HCT116 (cell line): ENCODE measurements around the gene PRKAA1. TPM values are rescaled to one million over a fixed set of nuclear protein-coding genes. Genes with fewer than 3 reads are reported as not detected.

Source experiments
- ATAC-seq: fragments of 200-7000 bp; cut with Tn5 transposase; 2 replicates; pipeline ENCODE4 v1.9.1; 2020; ENCODE audit warnings: mild to moderate bottlenecking, moderate library complexity
- BruUV-seq: library from RNA; stranded (reverse); fragments of 400-500 nt; replicated peaks from 2 replicates; lab custom pipeline; 2021; lab: Mats Ljungman, UMichigan
- CTCF ChIA-PET: fragments of 300-600 bp; sonication (Branson Sonifier 250); formaldehyde crosslinking; loops from one replicate; lab custom pipeline; 2021; ENCODE audit warnings: antibody characterized with exemption; lab: Charles Lee
- POLR2A ChIA-PET: fragments of 300-600, 350-600 bp; sonication (Branson Sonifier 250); formaldehyde crosslinking; loops from one replicate; lab custom pipeline; 2021; ENCODE audit warnings: antibody characterized with exemption; lab: Charles Lee
- RAD21 ChIA-PET, 2 experiments: fragments of 300-600 bp; sonication (Branson Sonifier 250); formaldehyde crosslinking; loops; one replicate each; lab custom pipeline; 2023; ENCODE audit warnings: low total read pairs in 2 of 2; ENCODE audit not compliant: uncharacterized antibody in 2 of 2, unreplicated experiment in 2 of 2, low non-redundant PET in 1 of 2; lab: Charles Lee
- DNase-seq: peaks from one replicate; pipeline ENCODE4 v3.0.0-alpha.2; 2010; ENCODE audit warnings: low read depth, low spot score
- H2AFZ ChIP-seq: fragments of 200-600 bp; shearing (Covaris generic), sonication (generic); 2 replicates; pipeline ENCODE4 v1.6.1; 2017; ENCODE audit warnings: low read depth, mixed run types, mixed read lengths, antibody characterized with exemption, low read length; ENCODE audit not compliant: poor library complexity, severe bottlenecking
- H3K27ac ChIP-seq: 2 replicates; pipeline ENCODE4 v1.5.1; 2012; ENCODE audit warnings: low read depth, low read length
- H3K27me3 ChIP-seq: fragments of 200-600 bp; sonication (generic); 2 replicates; pipeline ENCODE4 v1.6.1; 2016; ENCODE audit warnings: mixed run types, low read length, mixed read lengths; ENCODE audit not compliant: insufficient read depth
- H3K36me3 ChIP-seq, 2 experiments: fragments of 200-500 bp in 1 of 2; fragments of 200-600 bp in 1 of 2; sonication (Bioruptor generic) in 1 of 2; sonication (generic) in 1 of 2; 2 replicates each; pipeline versions ENCODE4 v1.5.1 to v1.6.1; 2014 to 2016; ENCODE audit warnings: low read length in 2 of 2, inconsistent platforms in 1 of 2, mixed read lengths in 1 of 2, mixed run types in 1 of 2; ENCODE audit not compliant: insufficient read depth in 2 of 2, control insufficient read depth in 1 of 2
- H3K4me1 ChIP-seq, 2 experiments: fragments of 200-600 bp in 1 of 2; sonication (generic) in 1 of 2; 2 replicates each; pipeline versions ENCODE4 v1.5.1 to v1.6.1; 2012 to 2017; ENCODE audit warnings: low read length in 2 of 2, inconsistent platforms in 1 of 2, mild to moderate bottlenecking in 1 of 2, mixed read lengths in 1 of 2, mixed run types in 1 of 2, moderate library complexity in 1 of 2; ENCODE audit not compliant: insufficient read depth in 2 of 2, control insufficient read depth in 1 of 2
- H3K4me2 ChIP-seq: fragments of 200-600 bp; sonication (generic); 2 replicates; pipeline ENCODE4 v1.6.1; 2017; ENCODE audit warnings: mixed run types, low read length, mixed read lengths
- H3K4me3 ChIP-seq, 2 experiments: fragments of 200-600 bp in 1 of 2; sonication (generic) in 1 of 2; replicated peaks in 1 of 2; 2 replicates each; pipeline ENCODE4 v1.5.1; 2011 to 2016; ENCODE audit warnings: low read length in 2 of 2, control low read depth in 1 of 2, low read depth in 1 of 2, mild to moderate bottlenecking in 1 of 2, mixed read lengths in 1 of 2, mixed run types in 1 of 2
- H3K79me2 ChIP-seq: fragments of 200-600 bp; sonication (generic); 2 replicates; pipeline ENCODE4 v1.6.1; 2017; ENCODE audit warnings: mild to moderate bottlenecking, mixed run types, low read length, moderate library complexity, mixed read lengths; ENCODE audit not compliant: insufficient read depth
- H3K9ac ChIP-seq: fragments of 200-600 bp; sonication (generic); 2 replicates; pipeline ENCODE4 v1.6.1; 2016; ENCODE audit warnings: low read length, mixed read lengths
- H3K9me2 ChIP-seq: fragments of 200-600 bp; sonication (generic), shearing (Covaris generic); 2 replicates; pipeline ENCODE4 v1.6.1; 2017; ENCODE audit warnings: mixed run types, mild to moderate bottlenecking, moderate library complexity; ENCODE audit not compliant: insufficient read depth
- H3K9me3 ChIP-seq, 2 experiments: fragments of 200-500 bp in 1 of 2; fragments of 200-600 bp in 1 of 2; sonication (Bioruptor generic) in 1 of 2; sonication (generic) in 1 of 2; 2 replicates each; pipeline ENCODE4 v1.6.1; 2014 to 2017; ENCODE audit warnings: low read length in 2 of 2, mixed read lengths in 2 of 2, inconsistent platforms in 1 of 2, low read depth in 1 of 2, mild to moderate bottlenecking in 1 of 2, mixed run types in 1 of 2, moderate library complexity in 1 of 2; ENCODE audit not compliant: control insufficient read depth in 1 of 2, insufficient read depth in 1 of 2
- H4K20me1 ChIP-seq: fragments of 200-600 bp; sonication (generic), shearing (Covaris generic); 2 replicates; pipeline ENCODE4 v1.6.1; 2017; ENCODE audit warnings: mixed run types, mild to moderate bottlenecking, moderate library complexity; ENCODE audit not compliant: insufficient read depth
- CBX3 ChIP-seq: IDR thresholded peaks from 2 replicates; pipeline ENCODE4 v1.6.1; 2012; ENCODE audit warnings: low read depth
- EGR1 ChIP-seq: IDR thresholded peaks from 2 replicates; pipeline ENCODE4 v1.6.1; 2012; ENCODE audit warnings: low read depth
- ELF1 ChIP-seq: IDR thresholded peaks from 2 replicates; pipeline ENCODE4 v1.6.1; 2012; ENCODE audit warnings: low read depth, borderline replicate concordance
- EZH2 ChIP-seq: fragments of 200-600 bp; sonication (generic); IDR thresholded peaks from 2 replicates; pipeline ENCODE4 v1.6.1; 2017; ENCODE audit warnings: antibody characterized with exemption, mixed run types
- FOSL1 ChIP-seq: IDR thresholded peaks from 2 replicates; pipeline ENCODE4 v1.6.1; 2012; ENCODE audit warnings: low read depth
- JUND ChIP-seq: IDR thresholded peaks from 2 replicates; pipeline ENCODE4 v1.6.1; 2012
- POLR2A ChIP-seq: IDR thresholded peaks from 2 replicates; pipeline ENCODE4 v1.7.0; 2011; ENCODE audit warnings: borderline replicate concordance; ENCODE audit not compliant: insufficient read depth, insufficient read length; ENCODE audit errors: extremely low read depth
- POLR2AphosphoS5 ChIP-seq: IDR thresholded peaks from 2 replicates; pipeline ENCODE4 v1.6.1; 2011; ENCODE audit warnings: mild to moderate bottlenecking, low read depth, low read length, moderate library complexity
- RAD21 ChIP-seq: IDR thresholded peaks from 2 replicates; pipeline ENCODE4 v1.6.1; 2012; ENCODE audit warnings: low read depth, mild to moderate bottlenecking
- SIN3A ChIP-seq: IDR thresholded peaks from 2 replicates; pipeline ENCODE4 v1.6.1; 2012; ENCODE audit warnings: low read depth
- SP1 ChIP-seq: IDR thresholded peaks from 2 replicates; pipeline ENCODE4 v1.6.1; 2012; ENCODE audit warnings: low read depth
- SRF ChIP-seq: IDR thresholded peaks from 2 replicates; pipeline ENCODE4 v1.6.1; 2012; ENCODE audit warnings: low read depth
- TCF7L2 ChIP-seq: IDR thresholded peaks from 2 replicates; pipeline ENCODE4 v1.7.0; 2011; ENCODE audit warnings: borderline replicate concordance, inconsistent platforms; ENCODE audit not compliant: insufficient read depth, insufficient read length; ENCODE audit errors: extremely low read depth
- YY1 ChIP-seq: IDR thresholded peaks from 2 replicates; pipeline ENCODE4 v1.6.1; 2011; ENCODE audit warnings: low read length, low read depth, moderate library complexity, mild to moderate bottlenecking; ENCODE audit not compliant: insufficient replicate concordance; ENCODE audit errors: extremely low read depth
- ZBTB33 ChIP-seq: IDR thresholded peaks from 2 replicates; pipeline ENCODE4 v1.6.1; 2011; ENCODE audit warnings: mild to moderate bottlenecking, low read length, moderate library complexity; ENCODE audit not compliant: insufficient replicate concordance; ENCODE audit errors: extremely low read depth
- ZFX ChIP-seq: fragments of 450-650 bp; IDR thresholded peaks from 2 replicates; pipeline ENCODE4 v1.6.1; 2017
- ZNF274 ChIP-seq: fragments of 200-500 bp; sonication (Bioruptor generic); IDR thresholded peaks from 2 replicates; pipeline ENCODE4 v1.6.1; 2014; ENCODE audit warnings: mild to moderate bottlenecking, low read depth, low read length, inconsistent platforms
- intact Hi-C: fragments of 100-400 bp; cut with micrococcal nuclease; formaldehyde crosslinking; loops from 2 replicates; pipeline ENCODE4 v1.10.0; 2022
- total RNA-seq: library from RNA; stranded (reverse); gene quantifications from one replicate; pipeline ENCODE4 v1.2.1, GENCODE V29; 2021; ENCODE audit not compliant: unreplicated experiment
- TF ChIP-seq, protein P1 (sequence below): IDR thresholded peaks from 2 replicates; pipeline ENCODE4 v1.6.1; 2012
- TF ChIP-seq, protein P2 (sequence below): IDR thresholded peaks from 2 replicates; pipeline ENCODE4 v1.6.1; 2012

The PRKAA1 gene
- total RNA-seq, 1 experiment from 2014 or later: 53.5 TPM

- CTCF ChIA-PET: no interaction called here
- Histone ChIP-seq H3K4me1 (peaks cover 0 to 7% of the 10 kb centered on the region in 2 experiments; a peak in 2 of 4 replicates), H3K9me3 (no peaks in the 10 kb centered on the region)
These were observed 17.3 kb downstream of the PRKAA1 start for GRCh38 chr5:40780858-40781257.

DNA sequence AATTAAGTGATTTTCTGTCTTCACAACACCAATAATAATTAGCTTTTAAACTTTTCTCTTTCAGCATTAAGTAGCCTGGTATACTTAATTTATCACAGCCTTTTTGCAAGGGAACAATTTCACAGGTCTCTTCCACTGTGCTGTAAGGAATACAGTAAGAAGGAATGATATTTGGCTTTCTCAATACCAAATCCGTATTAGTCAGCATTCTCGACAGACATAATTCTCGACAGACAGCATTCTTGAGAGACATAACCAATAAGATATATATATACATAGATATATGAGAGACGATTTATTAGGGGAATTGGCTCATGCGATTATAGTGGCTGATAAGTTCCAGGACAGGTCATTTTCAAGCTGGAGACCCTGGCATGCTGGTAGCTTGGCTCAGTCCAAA is 18.0 kb downstream of the PRKAA1 start:
- Histone ChIP-seq H3K36me3 (peaks cover 6 to 7% of the 10 kb centered on the region in 2 experiments; a peak in 3 of 4 replicates), H3K4me2 (no peak overlapping the region), H3K27me3 (no peaks in the 10 kb centered on the region), H4K20me1 (peaks cover 21% of the 10 kb centered on the region; the same call in 1 of the 2 replicates), H3K9me2 (no peaks in the 10 kb centered on the region), H2AFZ (no peak overlapping the region), H3K9ac (no peak overlapping the region), H3K4me3 (no peak overlapping the region), H3K9me3 (no peaks in the 10 kb centered on the region), H3K27ac (no peak overlapping the region), H3K4me1 (peaks cover 0 to 7% of the 10 kb centered on the region in 2 experiments; a peak in 2 of 4 replicates), H3K79me2 (peaks cover 73% of the 10 kb centered on the region)
- ChIA-PET POLR2A (no interaction called here), CTCF (no interaction called here), RAD21 (no interaction called here)
- DNase-seq (no peak), ATAC-seq (no peak)
- intact Hi-C loops: no loop called here
- BruUV-seq: no TSS peak
- TF ChIP-seq, protein P1, sequence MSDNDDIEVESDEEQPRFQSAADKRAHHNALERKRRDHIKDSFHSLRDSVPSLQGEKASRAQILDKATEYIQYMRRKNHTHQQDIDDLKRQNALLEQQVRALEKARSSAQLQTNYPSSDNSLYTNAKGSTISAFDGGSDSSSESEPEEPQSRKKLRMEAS: no peak
- TF ChIP-seq RAD21 (no peak), ZFX (no peak), ZBTB33 (no peak), TCF7L2 (no peak), SRF (no peak), EGR1 (no peak)
- TF ChIP-seq, protein P2, sequence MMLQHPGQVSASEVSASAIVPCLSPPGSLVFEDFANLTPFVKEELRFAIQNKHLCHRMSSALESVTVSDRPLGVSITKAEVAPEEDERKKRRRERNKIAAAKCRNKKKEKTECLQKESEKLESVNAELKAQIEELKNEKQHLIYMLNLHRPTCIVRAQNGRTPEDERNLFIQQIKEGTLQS: no peak

More at GRCh38 chr5:40780858-40781257, 17.3 kb downstream of the PRKAA1 start:
- no peak for DNase-seq
- Histone ChIP-seq H4K20me1 (peaks cover 21% of the 10 kb centered on the region; the same call in 1 of the 2 replicates), H3K9me2 (no peaks in the 10 kb centered on the region), H2AFZ (no peak overlapping the region), H3K36me3 (peaks cover 4 to 5% of the 10 kb centered on the region in 2 experiments; a peak in 2 of 4 replicates), H3K27ac (no peak overlapping the region), H3K27me3 (no peaks in the 10 kb centered on the region), H3K4me3 (no peak overlapping the region), H3K9ac (no peak overlapping the region), H3K79me2 (peaks cover 80% of the 10 kb centered on the region), H3K4me2 (no peak overlapping the region)
- intact Hi-C loops: no loop called here
- ChIA-PET RAD21 (no interaction called here), POLR2A (no interaction called here)
- no peak for ATAC-seq
- no peak for TF ChIP-seq YY1
- TF ChIP-seq, protein P1: no peak
- no peak for TF ChIP-seq CBX3
- TF ChIP-seq RAD21: no peak
- no peak for TF ChIP-seq ZFX
- no peak for TF ChIP-seq EZH2
- no peak for TF ChIP-seq ZNF274
- no peak for TF ChIP-seq POLR2A
- TF ChIP-seq, protein P2: no peak
- TF ChIP-seq POLR2AphosphoS5: no peak
- no peak for TF ChIP-seq TCF7L2
- TF ChIP-seq SRF: no peak
- TF ChIP-seq FOSL1: no peak
- TF ChIP-seq ELF1: no peak
- TF ChIP-seq JUND: no peak
- no peak for TF ChIP-seq SIN3A
- TF ChIP-seq SP1: no peak
- no TSS peak for BruUV-seq
